CD4-positive, alpha-beta T cell (primary cell): ENCODE results near the gene PKLR. TPM values are rescaled to one million over a fixed set of nuclear protein-coding genes. Genes with fewer than 3 reads are reported as not detected.

Experiments
- ATAC-seq: fragments of 200-7000 bp; cut with Tn5 transposase; one replicate; pipeline ENCODE4 v1.10.0; 2022; ENCODE audit warnings: mild to moderate bottlenecking; ENCODE audit not compliant: poor library complexity
- CTCF ChIA-PET: fragments of 350-600 bp; sonication (Branson Sonifier 250); formaldehyde crosslinking; loops from one replicate; lab custom pipeline; 2021; ENCODE audit warnings: antibody characterized with exemption, inconsistent platforms; lab: Charles Lee
- POLR2A ChIA-PET: fragments of 350-600 bp; sonication (Branson Sonifier 250); formaldehyde crosslinking; loops from one replicate; lab custom pipeline; 2021; ENCODE audit warnings: antibody characterized with exemption, inconsistent platforms; lab: Charles Lee
- DNase-seq, 14 experiments: peaks; one replicate each; pipeline ENCODE4 v3.0.0-alpha.2; 2013 to 2020; ENCODE audit warnings: mixed read lengths in 2 of 14
- H3K27ac ChIP-seq, 2 donors: one replicate each; pipeline versions ENCODE4 v1.5.1 to v1.7.0; 2013; ENCODE audit warnings: low read length in 2 of 2, low read depth in 1 of 2, mild to moderate bottlenecking in 1 of 2
- H3K27me3 ChIP-seq, 2 experiments: 1 replicate in 1 of 2; 2 replicates in 1 of 2; pipeline versions ENCODE4 v1.6.1 to v1.7.0; 2013; ENCODE audit warnings: low read length in 2 of 2, control low read depth in 1 of 2, mild to moderate bottlenecking in 1 of 2, moderate library complexity in 1 of 2; ENCODE audit not compliant: insufficient read depth in 2 of 2, control insufficient read depth in 1 of 2
- H3K36me3 ChIP-seq: one replicate; pipeline ENCODE4 v1.6.1; 2013; ENCODE audit warnings: low read length, control low read depth; ENCODE audit not compliant: insufficient read depth
- H3K4me1 ChIP-seq: one replicate; pipeline ENCODE4 v1.6.1; 2013; ENCODE audit warnings: low read length, control low read depth; ENCODE audit not compliant: insufficient read depth
- H3K4me3 ChIP-seq: one replicate; pipeline ENCODE4 v1.5.1; 2013; ENCODE audit warnings: mild to moderate bottlenecking, low read length, moderate library complexity
- H3K9me3 ChIP-seq, 2 experiments: 1 replicate in 1 of 2; 2 replicates in 1 of 2; pipeline versions ENCODE4 v1.6.1 to v1.7.0; 2013; ENCODE audit warnings: low read length in 2 of 2, mild to moderate bottlenecking in 2 of 2, control low read depth in 1 of 2, moderate library complexity in 1 of 2; ENCODE audit not compliant: control insufficient read depth in 1 of 2, insufficient read depth in 1 of 2
- H3K27ac Mint-ChIP-seq: one replicate; pipeline ENCODE4 v1.8.0; 2020; ENCODE audit warnings: mixed read lengths
- H3K27me3 Mint-ChIP-seq: one replicate; pipeline ENCODE4 v1.8.0; 2021; ENCODE audit warnings: mixed read lengths
- H3K36me3 Mint-ChIP-seq: one replicate; pipeline ENCODE4 v1.8.0; 2021; ENCODE audit warnings: low read depth, mixed read lengths
- H3K4me1 Mint-ChIP-seq: one replicate; pipeline ENCODE4 v1.8.0; 2021; ENCODE audit warnings: low read depth, mixed read lengths
- H3K4me3 Mint-ChIP-seq: one replicate; pipeline ENCODE4 v1.8.0; 2020; ENCODE audit warnings: mild to moderate bottlenecking, mixed read lengths
- H3K9me3 Mint-ChIP-seq: one replicate; pipeline ENCODE4 v1.8.0; 2020; ENCODE audit warnings: mixed read lengths
- CTCF ChIP-seq: fragments of 200-600 bp; IDR thresholded peaks from one replicate; pipeline ENCODE4 v1.8.0; 2022; ENCODE audit warnings: antibody characterized with exemption, mild to moderate bottlenecking
- intact Hi-C, 2 experiments: fragments of 100-400 bp; cut with DNase I in 1 of 2; cut with micrococcal nuclease in 1 of 2; formaldehyde crosslinking; loops; one replicate each; pipeline versions ENCODE4 v1.15.1 to v1.9.0; 2023 to 2025; cut with DNase I, micrococcal nuclease
- total RNA-seq, 174 experiments: library from RNA in 2 of 174; stranded (reverse) in 2 of 174; gene quantifications; one replicate each; pipeline ENCODE4 v1.2.3 and lab custom pipeline; 2021 to 2026

PKLR gene
- total RNA-seq, 2 experiments from 2014 or later: not detected

- Mint-ChIP-seq H3K4me3 (peak within 1 kb of the TSS; percentile 94), H3K27ac (peak within 1 kb of the TSS; percentile 96), H3K36me3 (peaks cover 33% of the 10 kb centered on the region), H3K27me3 (no peaks in the 10 kb centered on the region), H3K4me1 (peaks cover 28% of the 10 kb centered on the region), H3K9me3 (no peaks in the 10 kb centered on the region)
- ATAC-seq (peak; percentile 97), DNase-seq (peak; percentile 90 to 100 (median 94))
- no peaks in the 10 kb centered on the region for H3K27me3 ChIP-seq
- H3K36me3 ChIP-seq: peaks cover 21% of the 10 kb centered on the region
- ChIA-PET CTCF (interaction anchor here (1.3 to 1.6 kb wide), 4 partner anchors 15 to 60 kb away, joined by 3 to 15 read pairs (median 6); no protein-coding TSS in a partner anchor), POLR2A (interaction anchor here (0.6 to 1.8 kb wide), 13 partner anchors 12 to 626 kb away, joined by 3 to 9 read pairs (median 4); partner anchors contain the start of genes CLK2, KHDC4, RUSC1 and SCAMP3)
- peaks cover 29% of the 10 kb centered on the region for H3K4me1 ChIP-seq
- H3K4me3 ChIP-seq: peak within 1 kb of the TSS; percentile 93
- intact Hi-C loops: loop anchor here (1.0 to 2.0 kb wide), 5 partner anchors 12 to 58 kb away; partner anchors contain the start of genes CLK2 (in 1 of the 2), RUSC1 (in 1 of the 2) and SCAMP3 (in 1 of the 2)
- H3K9me3 ChIP-seq: no peaks in the 10 kb centered on the region
- no peak for TF ChIP-seq CTCF
- H3K27ac ChIP-seq: peak within 1 kb of the TSS; percentile 92 to 95
Measured at GRCh38 chr1:155308493-155309422, 7.5 kb upstream of the PKLR start, which contains the start of gene FDPS. FDPS (plus strand) TSS chr1:155308866; CDS start chr1:155309790, 924 bp downstream.

GRCh38 chr1:155307247-155307740, 6.1 kb upstream of the PKLR start:
- peak in 2 of 14 experiments; percentile 39 to 48 for DNase-seq
- Histone ChIP-seq H3K36me3 (peaks cover 11% of the 10 kb centered on the region), H3K9me3 (no peaks in the 10 kb centered on the region), H3K27ac (no peak overlapping the region), H3K4me3 (no peak overlapping the region), H3K4me1 (peaks cover 29% of the 10 kb centered on the region), H3K27me3 (no peaks in the 10 kb centered on the region)
- Mint-ChIP-seq H3K9me3 (no peaks in the 10 kb centered on the region), H3K36me3 (peaks cover 22% of the 10 kb centered on the region), H3K27ac (peak overlapping the region; percentile 96), H3K4me3 (peak overlapping the region; percentile 40), H3K27me3 (no peaks in the 10 kb centered on the region), H3K4me1 (peaks cover 28% of the 10 kb centered on the region)
- POLR2A ChIA-PET: interaction anchor here (1.5 to 1.8 kb wide), 4 partner anchors 15 to 56 kb away, joined by 5 to 9 read pairs (median 8); partner anchors contain the start of gene SCAMP3
- CTCF ChIA-PET: interaction anchor here (1.2 to 1.6 kb wide), 6 partner anchors 9 to 58 kb away, joined by 3 to 15 read pairs (median 4); no protein-coding TSS in a partner anchor
- no peak for TF ChIP-seq CTCF
- intact Hi-C loops: loop anchor here in 1 of 2 experiments (2.0 kb wide), 1 partner anchor 28 kb away; no protein-coding TSS in a partner anchor
- ATAC-seq: no peak

GRCh38 chr1:155305881-155306391, 4.7 kb upstream of the PKLR start:
- intact Hi-C loops: loop anchor here in 1 of 2 experiments (2.0 kb wide), 1 partner anchor 27 kb away; no protein-coding TSS in a partner anchor
- Mint-ChIP-seq H3K4me1 (peaks cover 24% of the 10 kb centered on the region), H3K9me3 (no peaks in the 10 kb centered on the region), H3K27me3 (no peaks in the 10 kb centered on the region), H3K36me3 (peaks cover 13% of the 10 kb centered on the region), H3K27ac (peak overlapping the region; percentile 96), H3K4me3 (no peak overlapping the region)
- Histone ChIP-seq H3K27ac (no peak overlapping the region), H3K27me3 (no peaks in the 10 kb centered on the region), H3K36me3 (peaks cover 4% of the 10 kb centered on the region), H3K4me1 (peaks cover 29% of the 10 kb centered on the region), H3K4me3 (no peak overlapping the region), H3K9me3 (no peaks in the 10 kb centered on the region)
- ChIA-PET POLR2A (no interaction called here), CTCF (interaction anchor here (1.5 kb wide), 1 partner anchor 55 kb away, joined by 4 read pairs; no protein-coding TSS in a partner anchor)
- ATAC-seq: no peak
- no peak for DNase-seq
- TF ChIP-seq CTCF: no peak
